Transverse colon (tissue), 4 donors: ENCODE data around the gene BLID. TPM values are rescaled to one million over a fixed set of nuclear protein-coding genes. Genes with fewer than 3 reads are reported as not detected.

Experiments
- DNase-seq: peaks from one replicate; pipeline ENCODE4 v3.0.0-alpha.2; 2019
- H3K27ac ChIP-seq, 4 donors: fragments of 200-600 bp; sonication (generic); 2 replicates each; pipeline ENCODE4 v1.5.1; 2016 to 2018; ENCODE audit warnings: inconsistent platforms in 4 of 4
- H3K27me3 ChIP-seq: fragments of 200-600 bp; sonication (generic); 2 replicates; pipeline ENCODE4 v1.5.1; 2017; ENCODE audit warnings: inconsistent platforms
- H3K36me3 ChIP-seq, 4 donors: fragments of 200-600 bp; sonication (generic); 2 replicates each; pipeline ENCODE4 v1.5.1; 2017 to 2019; ENCODE audit warnings: inconsistent platforms in 4 of 4
- H3K4me1 ChIP-seq, 4 donors: fragments of 200-600 bp; sonication (generic); 2 replicates each; pipeline ENCODE4 v1.5.1; 2017 to 2020; ENCODE audit warnings: inconsistent platforms in 4 of 4
- H3K4me3 ChIP-seq, 4 donors: fragments of 200-600 bp; sonication (generic); 1 replicate in 1 of 4; 2 replicates in 3 of 4; pipeline versions ENCODE4 v1.5.1 to v1.6.1; 2017 to 2019; ENCODE audit warnings: inconsistent platforms in 4 of 4
- H3K9me3 ChIP-seq, 2 donors: fragments of 200-600 bp; sonication (generic); 2 replicates each; pipeline ENCODE4 v1.5.1; 2017 to 2019; ENCODE audit warnings: inconsistent platforms in 2 of 2
- EP300 ChIP-seq: sonication (generic); formaldehyde crosslinking; IDR thresholded peaks from one replicate; pipeline ENCODE4 v1.6.1; 2017; ENCODE audit warnings: antibody characterized with exemption, low read depth
- POLR2A ChIP-seq: fragments of 450-650 bp; IDR thresholded peaks from one replicate; pipeline ENCODE4 v1.6.1; 2016; ENCODE audit warnings: antibody characterized with exemption, mild to moderate bottlenecking, moderate library complexity
- POLR2AphosphoS5 ChIP-seq, 3 donors: sonication (generic); formaldehyde crosslinking; IDR thresholded peaks; one replicate each; pipeline ENCODE4 v1.6.1; 2016; ENCODE audit warnings: antibody characterized with exemption in 3 of 3
- WGBS, 2 donors: methylation state at CpG; one replicate each; pipeline ENCODE4 v1.1.5; 2018; ENCODE audit warnings: low coverage in 1 of 2; 5-methylcytosine and 5-hydroxymethylcytosine counted together
- in situ Hi-C, 4 donors: fragments of 200-750 bp; cut with MboI; loops; one replicate each; pipeline versions ENCODE4 v1.15.0 to v1.15.1; 2017; ENCODE audit warnings: low sequenced_read_pairs in 3 of 4, low pct_ligation_motif_present in 1 of 4, low pct_unique_long_range_greater_than_20kb in 1 of 4
- intact Hi-C: fragments of 100-400 bp; cut with DNase I; formaldehyde crosslinking; loops from one replicate; pipeline ENCODE4 v1.15.1; 2023; ENCODE audit warnings: low total_unique reads
- total RNA-seq, 4 donors: library from RNA; depleted of rRNA; stranded (reverse); fragments of >200 nt; gene quantifications; one replicate each; pipeline ENCODE4 v1.1.0, GENCODE V29; 2016
- TF ChIP-seq, protein P1 (sequence below), 5 experiments: fragments of 200-600 bp in 3 of 5; fragments of 450-650 bp in 2 of 5; sonication (generic) in 3 of 5; IDR thresholded peaks; 1 replicate in 2 of 5; 2 replicates in 3 of 5; pipeline ENCODE4 v1.5.1; 2016 to 2017; ENCODE audit warnings: antibody characterized with exemption in 5 of 5, inconsistent platforms in 3 of 5, mild to moderate bottlenecking in 2 of 5, moderate library complexity in 1 of 5

Gene BLID
- total RNA-seq, 4 donors from 2014 or later, result not detected

DNA sequence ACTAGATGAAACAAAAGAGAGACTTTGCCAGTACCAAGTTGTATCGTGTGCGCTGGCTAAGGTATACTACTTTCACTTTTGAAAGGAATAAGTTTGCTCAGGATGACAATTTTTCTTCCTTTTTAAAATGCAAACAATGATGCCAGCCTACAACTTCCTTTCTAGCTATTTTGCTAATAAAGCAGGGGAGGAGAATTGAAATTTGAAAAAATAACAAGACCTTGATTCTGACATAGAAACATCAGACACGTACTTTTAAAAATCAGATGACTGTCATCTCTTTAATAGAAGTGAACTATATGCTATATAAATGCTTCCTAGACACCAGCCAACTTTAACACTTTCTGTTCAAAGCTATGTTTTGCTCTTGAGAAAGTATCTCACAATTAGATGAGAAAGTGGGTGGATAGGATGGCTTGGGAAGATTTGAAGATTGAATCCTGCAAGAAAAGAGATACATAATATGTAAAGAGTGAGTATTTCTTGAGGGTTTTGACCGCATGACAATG is 41.7 kb upstream of the BLID start:
- no peaks in the 10 kb centered on the region for H3K27me3 ChIP-seq
- H3K27ac ChIP-seq, result peak overlapping the region; percentile 40 to 84 (median 74)
- peak overlapping the region; percentile 6 to 38 (median 18) for H3K4me3 ChIP-seq
- in situ Hi-C loops, result no loop called here
- DNase-seq, result no peak
- intact Hi-C loops, result loop anchor here (1.0 kb wide), 1 partner anchor 25 kb away; no protein-coding TSS in a partner anchor
- H3K36me3 ChIP-seq, result no peaks in the 10 kb centered on the region
- TF ChIP-seq, protein P1, sequence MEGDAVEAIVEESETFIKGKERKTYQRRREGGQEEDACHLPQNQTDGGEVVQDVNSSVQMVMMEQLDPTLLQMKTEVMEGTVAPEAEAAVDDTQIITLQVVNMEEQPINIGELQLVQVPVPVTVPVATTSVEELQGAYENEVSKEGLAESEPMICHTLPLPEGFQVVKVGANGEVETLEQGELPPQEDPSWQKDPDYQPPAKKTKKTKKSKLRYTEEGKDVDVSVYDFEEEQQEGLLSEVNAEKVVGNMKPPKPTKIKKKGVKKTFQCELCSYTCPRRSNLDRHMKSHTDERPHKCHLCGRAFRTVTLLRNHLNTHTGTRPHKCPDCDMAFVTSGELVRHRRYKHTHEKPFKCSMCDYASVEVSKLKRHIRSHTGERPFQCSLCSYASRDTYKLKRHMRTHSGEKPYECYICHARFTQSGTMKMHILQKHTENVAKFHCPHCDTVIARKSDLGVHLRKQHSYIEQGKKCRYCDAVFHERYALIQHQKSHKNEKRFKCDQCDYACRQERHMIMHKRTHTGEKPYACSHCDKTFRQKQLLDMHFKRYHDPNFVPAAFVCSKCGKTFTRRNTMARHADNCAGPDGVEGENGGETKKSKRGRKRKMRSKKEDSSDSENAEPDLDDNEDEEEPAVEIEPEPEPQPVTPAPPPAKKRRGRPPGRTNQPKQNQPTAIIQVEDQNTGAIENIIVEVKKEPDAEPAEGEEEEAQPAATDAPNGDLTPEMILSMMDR (IDR thresholded peaks at IDR 0.05), result no peak
- TF ChIP-seq EP300, result no peak
- no peak for TF ChIP-seq POLR2A
- TF ChIP-seq POLR2AphosphoS5 (IDR thresholded peaks at IDR 0.05), result no peak
- WGBS, 2 donors, result 28 to 30% methylated on average over 4 of the region's 4 CpGs
- peaks cover 0 to 4% (median 2%) of the 10 kb centered on the region in 4 donors for H3K4me1 ChIP-seq
- no peaks in the 10 kb centered on the region for H3K9me3 ChIP-seq

DNA sequence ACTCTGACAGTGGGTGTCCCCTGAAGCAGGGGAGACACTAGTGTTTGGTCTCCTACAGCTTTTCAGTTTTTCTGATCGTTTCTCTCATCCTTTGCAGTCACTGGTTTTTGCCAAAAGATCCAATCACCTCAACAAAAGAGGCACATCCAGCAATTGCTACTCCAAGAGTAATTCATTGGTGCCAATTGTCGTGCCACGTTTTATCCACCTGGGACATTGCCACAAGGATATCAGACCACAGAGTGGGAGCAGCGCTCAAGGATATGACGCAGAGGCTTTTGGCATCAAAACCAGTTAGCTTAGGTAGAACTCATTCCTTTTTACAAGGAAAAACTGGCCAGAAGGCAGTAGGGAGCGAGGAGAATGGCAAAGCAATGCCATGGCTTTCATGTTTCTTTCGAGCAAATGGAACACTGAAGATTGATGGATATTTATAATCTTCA is 40.9 kb upstream of the BLID start:
- no peak for DNase-seq
- peak overlapping the region in 3 of 4 donors; percentile 17 to 38 (median 19) for H3K4me3 ChIP-seq

DNA sequence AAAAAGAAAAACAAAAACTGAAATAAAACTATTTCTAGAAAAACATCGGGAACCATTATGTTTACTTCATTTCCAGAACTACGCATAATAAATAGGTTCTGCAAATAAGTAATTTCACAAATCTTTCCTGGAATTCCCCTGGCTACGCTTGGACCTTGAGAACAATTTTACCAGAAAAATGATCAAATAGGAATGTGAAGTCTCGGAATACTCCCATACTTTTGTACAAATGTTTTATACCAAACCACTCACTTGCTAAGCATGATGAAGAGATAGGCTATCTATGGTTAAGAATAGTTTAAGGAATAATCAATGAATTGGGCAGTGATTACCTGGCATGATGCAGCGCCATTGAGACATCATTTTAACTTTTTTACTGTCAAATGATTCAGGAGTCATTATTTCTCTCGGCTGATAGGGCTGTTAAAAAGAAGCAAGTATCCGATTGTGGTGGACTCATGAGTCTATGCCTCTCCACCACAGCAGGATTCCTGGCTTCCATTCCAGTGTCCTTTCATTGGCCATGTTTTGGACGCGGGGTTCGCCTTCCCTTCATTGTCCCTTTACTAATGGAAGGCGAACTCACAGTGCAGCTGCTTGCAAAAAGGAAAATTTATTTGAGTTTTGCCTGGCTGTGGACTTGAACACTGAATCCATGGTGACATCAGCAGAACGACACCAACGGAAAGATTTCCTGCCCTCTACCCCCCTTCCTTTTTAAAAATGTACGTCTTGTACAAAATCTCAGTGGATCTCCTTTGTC is 39.9 kb upstream of the BLID start:
- H3K4me1 ChIP-seq, result peaks cover 0 to 4% (median 2%) of the 10 kb centered on the region in 4 donors
- 79 to 84% methylated on average over 14 of the region's 14 CpGs for WGBS, 2 donors
- H3K27ac ChIP-seq, result peak overlapping the region in 3 of 4 donors; percentile 66 to 84 (median 82)
- H3K4me3 ChIP-seq, result no peak overlapping the region
- DNase-seq, result no peak
- no peak for TF ChIP-seq POLR2A
- TF ChIP-seq POLR2AphosphoS5 (IDR thresholded peaks at IDR 0.05), result no peak
- TF ChIP-seq EP300, result no peak
- TF ChIP-seq, protein P1 (IDR thresholded peaks at IDR 0.05), result no peak
- H3K27me3 ChIP-seq, result no peaks in the 10 kb centered on the region
- H3K9me3 ChIP-seq, result no peaks in the 10 kb centered on the region
- no peaks in the 10 kb centered on the region for H3K36me3 ChIP-seq
- intact Hi-C loops (no loop called here), in situ Hi-C loops (no loop called here)

More for the DNA sequence above, 40.9 kb upstream of the BLID start:
- Histone ChIP-seq H3K27me3 (no peaks in the 10 kb centered on the region), H3K4me1 (peaks cover 0 to 4% (median 2%) of the 10 kb centered on the region in 4 donors), H3K27ac (peak overlapping the region; percentile 40 to 84 (median 74)), H3K36me3 (no peaks in the 10 kb centered on the region), H3K9me3 (no peaks in the 10 kb centered on the region)
- intact Hi-C loops, result loop anchor here (1.0 kb wide), 1 partner anchor 25 kb away; no protein-coding TSS in a partner anchor
- TF ChIP-seq POLR2A, result no peak
- TF ChIP-seq EP300, result no peak
- peak in 1 of 3 donors; percentile 27 for TF ChIP-seq POLR2AphosphoS5 (IDR thresholded peaks at IDR 0.05)
- TF ChIP-seq, protein P1 (IDR thresholded peaks at IDR 0.05), result no peak
- in situ Hi-C loops, result no loop called here
- WGBS, 2 donors, result 39 to 58% methylated on average over 6 to 7 of the region's 7 CpGs

DNA sequence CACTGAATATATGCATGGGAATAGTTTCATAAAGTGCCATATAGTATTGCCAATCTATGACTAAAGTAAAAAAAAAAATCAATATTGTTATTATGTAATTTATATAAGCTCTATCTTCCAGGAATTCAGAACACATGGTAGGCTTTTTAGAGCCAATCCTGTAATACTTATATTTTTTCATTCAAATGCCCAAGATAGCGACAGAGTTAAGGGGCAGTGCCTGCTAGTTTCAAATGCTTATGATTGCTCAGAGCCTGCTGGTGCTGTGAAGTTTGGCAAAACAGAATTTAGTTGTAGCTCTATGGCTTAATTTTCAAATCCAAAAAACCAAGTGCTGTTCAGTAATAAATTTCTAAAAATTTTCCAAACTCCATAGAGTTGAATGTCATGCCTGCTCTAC is 39.0 kb upstream of the BLID start:
- TF ChIP-seq, protein P1 (IDR thresholded peaks at IDR 0.05), result no peak
- TF ChIP-seq POLR2AphosphoS5 (IDR thresholded peaks at IDR 0.05) (no peak), EP300 (no peak)
- H3K9me3 ChIP-seq, result no peaks in the 10 kb centered on the region
- H3K4me1 ChIP-seq, result peaks cover 0 to 4% (median 1%) of the 10 kb centered on the region in 4 donors
- intact Hi-C loops (no loop called here), in situ Hi-C loops (no loop called here)
- no peaks in the 10 kb centered on the region for H3K36me3 ChIP-seq
- WGBS, 2 donors, result 85 to 89% methylated on average over 1 of the region's 1 CpG
- no peaks in the 10 kb centered on the region for H3K27me3 ChIP-seq
- no peak for DNase-seq
- H3K27ac ChIP-seq, result no peak overlapping the region
- H3K4me3 ChIP-seq, result no peak overlapping the region
